Vagina (tissue), 2 donors: ENCODE measurements around the gene GGCX. TPM values are rescaled to one million over a fixed set of nuclear protein-coding genes. Genes with fewer than 3 reads are reported as not detected.

Source experiments
- DNase-seq, 2 donors: peaks; one replicate each; pipeline ENCODE4 v3.0.0-alpha.2; 2017; ENCODE audit errors: extremely low spot score in 2 of 2
- H3K27ac ChIP-seq: fragments of 200-600 bp; sonication (generic); one replicate; pipeline ENCODE4 v1.5.1; 2019
- H3K27me3 ChIP-seq: fragments of 200-600 bp; sonication (generic); one replicate; pipeline ENCODE4 v1.5.1; 2019
- H3K36me3 ChIP-seq, 2 donors: fragments of 200-600 bp; sonication (generic); one replicate each; pipeline ENCODE4 v1.5.1; 2017 to 2019
- H3K4me1 ChIP-seq: fragments of 200-600 bp; sonication (generic); one replicate; pipeline ENCODE4 v1.5.1; 2019
- H3K4me3 ChIP-seq, 2 donors: fragments of 200-600 bp; sonication (generic); 1 replicate in 1 of 2; 2 replicates in 1 of 2; pipeline ENCODE4 v1.5.1; 2016 to 2019
- H3K9me3 ChIP-seq: fragments of 200-600 bp; sonication (generic); one replicate; pipeline ENCODE4 v1.5.1; 2019
- POLR2A ChIP-seq, 2 donors: fragments of 450-650 bp; IDR thresholded peaks; one replicate each; pipeline ENCODE4 v1.6.1; 2017; ENCODE audit warnings: antibody characterized with exemption in 2 of 2, mild to moderate bottlenecking in 2 of 2, moderate library complexity in 2 of 2
- POLR2AphosphoS5 ChIP-seq, 2 donors: sonication (generic); formaldehyde crosslinking; IDR thresholded peaks; one replicate each; pipeline ENCODE4 v1.9.0; 2017; ENCODE audit warnings: antibody characterized with exemption in 2 of 2, mild to moderate bottlenecking in 2 of 2, low read depth in 1 of 2; ENCODE audit not compliant: insufficient read depth in 1 of 2
- intact Hi-C: fragments of 100-400 bp; cut with DNase I; formaldehyde crosslinking; loops from one replicate; pipeline ENCODE4 v1.15.1; 2023
- total RNA-seq: library from RNA; depleted of rRNA; stranded (reverse); fragments of >200 nt; gene quantifications from one replicate; pipeline ENCODE4 v1.2.3, GENCODE V29; 2016
- TF ChIP-seq, protein P1 (sequence below), 3 experiments: fragments of 450-650 bp in 2 of 3; fragments of 200-600 bp in 1 of 3; sonication (generic) in 1 of 3; IDR thresholded peaks; one replicate each; pipeline ENCODE4 v1.5.1; 2017 to 2019; ENCODE audit warnings: antibody characterized with exemption in 3 of 3, mild to moderate bottlenecking in 2 of 3, moderate library complexity in 2 of 3

Gene GGCX
- total RNA-seq, 1 donor from 2014 or later: 18.2 TPM

DNA sequence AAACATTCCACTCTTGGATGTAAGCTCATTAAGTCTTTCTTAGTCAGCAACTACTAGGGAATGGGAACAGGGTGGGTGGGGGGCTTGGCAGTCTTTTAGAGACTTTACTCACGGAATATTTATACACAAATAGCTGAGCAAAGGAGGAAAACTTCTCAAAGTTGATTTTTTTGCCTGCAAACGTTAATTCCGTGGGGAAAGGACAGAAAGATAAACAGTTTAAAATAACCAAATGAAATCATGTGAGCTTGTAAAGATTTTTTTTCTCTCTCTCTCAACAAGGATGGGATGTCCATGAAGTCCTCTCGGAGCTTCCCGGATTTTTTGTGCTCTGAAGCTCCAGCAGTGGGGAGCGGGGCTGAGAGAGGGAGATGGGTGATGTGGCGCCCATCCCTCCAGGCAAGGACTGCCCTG is 54.5 kb downstream of the GGCX start:
- Histone ChIP-seq H3K4me1 (peaks cover 58% of the 10 kb centered on the region), H3K4me3 (no peak overlapping the region), H3K9me3 (no peaks in the 10 kb centered on the region), H3K27ac (peak overlapping the region; percentile 80), H3K36me3 (no peaks in the 10 kb centered on the region), H3K27me3 (no peaks in the 10 kb centered on the region)
- TF ChIP-seq, protein P1, sequence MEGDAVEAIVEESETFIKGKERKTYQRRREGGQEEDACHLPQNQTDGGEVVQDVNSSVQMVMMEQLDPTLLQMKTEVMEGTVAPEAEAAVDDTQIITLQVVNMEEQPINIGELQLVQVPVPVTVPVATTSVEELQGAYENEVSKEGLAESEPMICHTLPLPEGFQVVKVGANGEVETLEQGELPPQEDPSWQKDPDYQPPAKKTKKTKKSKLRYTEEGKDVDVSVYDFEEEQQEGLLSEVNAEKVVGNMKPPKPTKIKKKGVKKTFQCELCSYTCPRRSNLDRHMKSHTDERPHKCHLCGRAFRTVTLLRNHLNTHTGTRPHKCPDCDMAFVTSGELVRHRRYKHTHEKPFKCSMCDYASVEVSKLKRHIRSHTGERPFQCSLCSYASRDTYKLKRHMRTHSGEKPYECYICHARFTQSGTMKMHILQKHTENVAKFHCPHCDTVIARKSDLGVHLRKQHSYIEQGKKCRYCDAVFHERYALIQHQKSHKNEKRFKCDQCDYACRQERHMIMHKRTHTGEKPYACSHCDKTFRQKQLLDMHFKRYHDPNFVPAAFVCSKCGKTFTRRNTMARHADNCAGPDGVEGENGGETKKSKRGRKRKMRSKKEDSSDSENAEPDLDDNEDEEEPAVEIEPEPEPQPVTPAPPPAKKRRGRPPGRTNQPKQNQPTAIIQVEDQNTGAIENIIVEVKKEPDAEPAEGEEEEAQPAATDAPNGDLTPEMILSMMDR (IDR thresholded peaks at IDR 0.05): no peak
- TF ChIP-seq POLR2A (IDR thresholded peaks at IDR 0.05): no peak
- peak in 1 of 2 donors; percentile 39 for TF ChIP-seq POLR2AphosphoS5 (IDR thresholded peaks at IDR 0.05; ENCODE audit: insufficient read depth in 1 of 2, low read depth in 1 of 2)
- intact Hi-C loops: no loop called here
- no peak for DNase-seq

DNA sequence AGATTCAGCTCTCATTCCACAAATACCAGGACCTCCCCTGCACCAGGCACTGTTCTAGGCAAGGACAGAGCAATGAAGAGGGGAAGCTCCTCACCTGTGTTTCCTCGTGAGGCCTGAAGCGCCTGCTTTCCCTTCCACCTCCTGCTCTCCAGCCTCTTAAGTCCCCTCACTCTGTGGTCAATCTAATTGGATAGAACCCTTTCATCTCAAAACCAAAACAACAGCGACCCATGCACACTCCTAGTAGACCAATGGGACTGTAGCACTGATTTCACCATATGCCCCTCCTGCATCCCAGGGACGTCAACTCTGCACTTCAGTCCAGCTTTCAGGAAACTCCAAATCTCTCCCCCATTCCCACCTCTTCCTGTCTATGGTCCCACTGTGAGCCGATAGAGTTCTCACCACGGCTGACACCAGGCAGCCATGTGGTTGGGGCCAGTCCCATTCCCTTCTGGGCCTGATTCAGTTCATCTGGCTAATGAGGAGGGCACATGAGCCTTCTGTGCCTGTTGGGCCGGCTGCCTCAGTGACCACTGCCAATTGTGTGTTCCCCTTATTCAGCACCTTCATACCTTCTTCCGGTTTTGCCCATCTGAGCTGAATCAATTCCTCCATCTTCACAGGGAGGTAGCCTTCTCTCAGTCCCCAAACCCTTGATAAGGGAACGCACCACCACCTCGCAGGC is 55.6 kb downstream of the GGCX start:
- Histone ChIP-seq H3K4me3 (no peak overlapping the region), H3K27me3 (no peaks in the 10 kb centered on the region), H3K4me1 (peaks cover 47% of the 10 kb centered on the region), H3K36me3 (no peaks in the 10 kb centered on the region), H3K27ac (peak overlapping the region; percentile 80), H3K9me3 (no peaks in the 10 kb centered on the region)
- intact Hi-C loops: no loop called here
- no peak for DNase-seq
- TF ChIP-seq, protein P1 (IDR thresholded peaks at IDR 0.05): no peak
- TF ChIP-seq POLR2AphosphoS5 (IDR thresholded peaks at IDR 0.05; ENCODE audit: insufficient read depth in 1 of 2, low read depth in 1 of 2) (no peak), POLR2A (IDR thresholded peaks at IDR 0.05) (no peak)

DNA sequence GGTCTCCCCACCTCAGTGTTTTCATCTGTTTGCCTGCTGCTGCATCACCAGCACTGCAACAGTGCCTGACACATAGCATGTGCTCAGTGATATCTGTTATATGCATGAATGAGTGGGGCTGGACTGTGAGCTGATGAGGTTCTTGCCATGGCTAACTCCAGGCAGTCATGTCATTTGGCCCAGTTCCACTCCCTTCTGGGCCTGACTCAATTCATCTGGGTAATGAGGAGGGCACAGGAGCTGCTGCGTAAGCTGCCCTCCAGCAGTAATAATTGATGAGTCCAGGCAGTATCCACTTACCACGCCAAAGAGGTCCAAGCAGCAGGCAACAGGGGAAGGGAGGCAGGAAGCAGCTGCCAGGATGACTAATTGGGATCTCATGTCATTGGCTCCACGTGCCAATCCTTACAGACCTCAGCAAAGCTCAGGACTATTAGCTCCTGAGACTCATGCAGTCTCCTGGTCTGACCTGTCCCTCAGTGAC is 56.5 kb downstream of the GGCX start:
- Histone ChIP-seq H3K27ac (peak overlapping the region; percentile 80), H3K36me3 (no peaks in the 10 kb centered on the region), H3K4me1 (peaks cover 47% of the 10 kb centered on the region), H3K9me3 (no peaks in the 10 kb centered on the region), H3K4me3 (no peak overlapping the region), H3K27me3 (no peaks in the 10 kb centered on the region)
- TF ChIP-seq, protein P1 (IDR thresholded peaks at IDR 0.05): no peak
- peak; percentile 58 to 69 for TF ChIP-seq POLR2AphosphoS5 (IDR thresholded peaks at IDR 0.05; ENCODE audit: insufficient read depth in 1 of 2, low read depth in 1 of 2)
- intact Hi-C loops: no loop called here
- peak in 1 of 2 donors; percentile 96 for DNase-seq

DNA sequence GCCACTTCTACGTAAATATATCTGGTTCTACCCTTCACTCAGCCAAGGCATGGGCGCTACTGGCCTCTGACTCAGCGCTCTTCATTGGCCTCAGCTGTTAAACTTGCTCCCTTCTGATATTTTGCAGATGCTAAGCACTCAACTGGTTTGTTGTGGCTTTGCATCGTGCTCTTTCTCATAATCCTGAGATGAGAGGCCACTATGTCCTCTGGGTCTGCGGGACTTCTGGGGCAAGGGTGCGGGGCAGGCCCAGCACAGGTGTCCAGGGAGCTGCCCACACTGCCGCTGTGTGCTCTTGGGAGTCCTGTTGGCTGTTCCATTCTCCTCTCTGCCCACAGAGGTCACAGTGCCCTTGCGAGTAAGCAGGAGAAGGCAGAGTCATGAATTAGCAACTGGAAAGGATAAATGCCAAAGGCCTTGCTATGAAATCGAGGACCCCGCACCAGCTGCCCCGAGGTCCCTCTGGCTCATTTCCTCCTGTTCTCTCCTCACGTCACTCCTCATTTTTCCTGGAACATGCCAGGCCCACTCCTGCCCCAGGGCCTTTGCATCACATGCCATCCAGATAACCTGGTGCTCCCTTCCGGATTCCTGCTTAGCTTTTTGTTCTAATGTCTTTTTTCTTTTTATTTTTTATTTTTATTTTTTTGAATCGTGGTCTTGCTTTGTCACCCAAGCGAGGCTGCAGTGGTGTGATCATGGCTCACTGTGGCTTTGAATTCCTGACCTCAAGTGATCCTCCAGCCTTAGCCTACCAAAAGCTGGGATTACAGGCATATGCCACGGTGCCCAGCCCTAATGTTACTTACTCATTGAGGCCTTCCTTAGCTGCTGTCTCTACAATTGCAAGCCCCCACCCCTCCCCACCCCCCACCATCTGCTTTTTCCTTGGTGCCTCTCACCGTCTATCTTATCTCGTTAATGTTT is 57.2 kb downstream of the GGCX start:
- Histone ChIP-seq H3K4me3 (no peak overlapping the region), H3K36me3 (no peaks in the 10 kb centered on the region), H3K27me3 (no peaks in the 10 kb centered on the region), H3K27ac (peak overlapping the region; percentile 80), H3K9me3 (no peaks in the 10 kb centered on the region), H3K4me1 (peaks cover 54% of the 10 kb centered on the region)
- intact Hi-C loops: no loop called here
- DNase-seq: no peak
- TF ChIP-seq, protein P1 (IDR thresholded peaks at IDR 0.05): no peak
- TF ChIP-seq POLR2AphosphoS5 (IDR thresholded peaks at IDR 0.05; ENCODE audit: insufficient read depth in 1 of 2, low read depth in 1 of 2) (peak in 1 of 2 donors; percentile 68), POLR2A (IDR thresholded peaks at IDR 0.05) (no peak)
